SW480 (cell line): Measurements from ENCODE around the gene SEC14L1.
"Not testable (repeated sequence)": the region's sequence is repeated elsewhere in the genome, so short reads cannot be mapped to it uniquely, and the experiment has no call there.

Experiments
- DNase-seq: peaks from one replicate; pipeline ENCODE4 v3.0.0-alpha.2; 2016; ENCODE audit warnings: low spot score

Gene SEC14L1

DNA sequence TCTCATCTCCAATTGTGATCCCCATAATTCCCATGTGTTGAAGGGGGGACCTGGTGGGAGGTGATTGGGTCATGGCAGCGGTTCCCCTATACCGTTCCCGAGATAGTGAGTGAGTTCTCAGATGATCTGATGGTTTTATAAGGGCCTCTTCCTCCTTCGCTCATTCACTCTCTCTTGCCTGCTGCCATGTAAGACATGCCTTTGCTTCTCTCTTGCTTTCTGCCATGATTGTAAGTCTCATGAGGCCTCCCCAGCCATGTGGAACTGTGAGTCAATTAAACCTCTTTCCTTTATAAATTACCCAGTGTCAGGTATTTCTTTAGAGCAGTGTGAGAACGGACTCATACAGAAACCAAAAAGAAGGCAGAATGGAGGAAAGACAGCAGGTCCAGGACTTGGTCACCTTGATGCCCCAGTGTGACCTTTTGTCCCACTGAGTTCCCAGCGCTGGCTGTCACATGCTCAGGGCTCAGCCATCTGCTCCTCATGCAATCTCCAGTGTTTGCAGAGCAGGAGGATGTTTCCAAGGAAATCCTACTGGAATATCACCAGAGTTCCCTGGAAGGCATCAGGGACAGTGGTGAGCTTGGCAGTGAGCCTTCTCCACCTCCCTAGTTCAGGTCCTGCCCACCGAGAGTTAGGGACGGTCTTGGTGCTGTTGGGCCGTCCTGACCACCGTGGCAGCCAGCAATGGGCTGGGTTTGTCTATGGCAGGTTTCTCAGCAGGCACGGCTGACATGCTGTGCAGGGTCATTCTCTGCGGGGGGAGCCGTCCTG lies 96.7 kb downstream of the SEC14L1 start:
- DNase-seq, result no peak

DNA sequence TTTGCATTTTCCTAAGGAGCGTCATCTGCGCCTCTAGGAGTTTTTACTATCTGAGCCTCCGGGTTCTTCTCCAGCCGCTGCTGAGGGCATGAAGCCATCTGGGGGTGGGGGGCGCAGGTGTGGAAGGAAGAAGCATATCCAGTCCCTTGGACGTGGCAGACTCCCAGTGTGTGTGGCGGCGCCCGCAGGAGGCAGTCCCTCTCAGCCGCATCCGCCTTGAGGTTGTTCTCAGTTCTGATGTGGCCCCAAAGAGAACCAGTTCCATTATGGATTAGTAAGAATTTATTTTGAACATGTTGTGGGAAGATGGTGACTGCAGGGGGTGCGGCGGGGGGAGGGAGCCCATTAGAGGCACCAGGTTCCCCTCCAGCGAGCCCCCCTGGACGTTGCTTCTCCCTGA lies 100.2 kb downstream of the SEC14L1 start:
- no peak for DNase-seq

DNA sequence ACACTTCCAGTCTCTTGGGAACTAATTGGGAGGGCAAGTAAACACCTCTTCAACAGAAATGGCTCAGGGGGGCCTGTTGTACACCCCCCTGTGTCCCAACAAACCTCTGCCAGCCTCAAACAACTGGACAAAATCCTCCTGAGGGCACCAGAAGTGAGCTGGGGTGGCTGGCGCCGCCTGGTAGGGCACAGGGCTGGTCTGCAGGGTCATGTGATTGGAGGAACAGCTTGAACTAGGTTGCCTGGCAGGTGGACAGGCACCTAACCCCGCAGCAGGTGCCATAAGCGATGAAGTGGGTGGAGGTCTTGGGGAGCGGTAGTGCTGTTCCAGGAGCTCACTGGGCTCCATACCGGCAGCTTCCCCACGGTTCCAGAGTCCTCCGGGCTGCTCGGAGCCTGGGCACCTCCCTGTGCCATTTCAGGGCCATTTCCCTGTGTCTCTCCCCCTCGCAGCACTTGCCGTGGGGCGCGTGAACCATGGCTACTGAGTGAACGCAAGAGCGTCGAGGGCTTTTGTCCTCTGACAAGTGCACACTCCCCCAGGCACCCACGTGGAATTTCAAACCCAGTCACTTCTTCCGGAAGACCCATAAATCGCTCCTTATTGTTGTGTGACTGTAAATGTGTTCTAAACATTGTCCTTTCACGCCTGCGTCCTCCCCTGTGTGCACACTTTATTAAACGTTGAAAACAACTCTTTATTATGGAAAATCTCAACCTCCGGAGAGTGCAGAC lies 101.5 kb downstream of the SEC14L1 start:
- no peak for DNase-seq

- DNase-seq, result no peak
Measured at GRCh38 chr17:77245162-77245926, 104.6 kb downstream of the SEC14L1 start.

DNA sequence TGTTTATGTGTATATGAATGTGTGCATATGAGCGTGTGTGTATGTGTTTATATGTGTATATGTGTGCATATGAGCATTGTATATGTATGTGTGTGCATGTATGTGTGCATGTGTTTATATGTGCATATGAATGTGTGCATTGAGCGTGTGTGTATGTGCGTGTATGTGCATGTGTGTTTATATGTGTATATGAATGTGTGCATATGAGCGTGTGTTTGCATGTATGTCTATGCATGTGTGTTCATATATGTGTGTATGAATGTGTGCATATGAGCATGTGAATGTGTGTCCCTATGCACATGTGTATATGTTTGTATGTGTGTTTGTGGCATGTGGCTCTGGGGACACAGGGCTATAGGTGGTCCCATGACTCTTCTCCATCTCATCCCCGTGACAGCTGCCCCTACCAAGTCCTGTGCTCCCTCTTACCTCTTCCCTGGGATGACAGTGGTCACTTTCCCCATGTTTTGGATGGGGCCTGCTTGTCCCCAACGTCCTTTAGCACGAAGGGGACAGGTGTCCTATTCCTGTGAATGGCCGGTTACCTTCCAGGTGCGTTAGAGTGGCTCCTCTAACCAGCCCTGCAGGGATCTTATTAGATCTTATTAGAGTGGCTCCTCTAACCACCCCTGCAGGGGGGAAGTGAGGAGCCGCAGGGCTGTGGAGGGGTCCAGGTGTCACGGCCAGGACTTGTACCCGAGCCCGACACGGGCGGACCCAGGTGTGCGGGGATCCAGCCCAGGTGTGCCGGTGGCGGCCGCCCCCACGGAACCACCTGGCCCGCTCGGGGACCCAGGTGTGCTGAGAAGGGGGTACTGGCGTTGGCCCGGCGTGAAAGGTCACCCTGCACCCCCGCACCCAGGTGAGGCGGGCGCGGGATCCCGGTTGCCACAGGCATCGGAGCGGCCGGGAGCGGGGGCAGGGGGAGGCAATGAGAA lies 105.6 kb downstream of the SEC14L1 start:
- no peak for DNase-seq

DNA sequence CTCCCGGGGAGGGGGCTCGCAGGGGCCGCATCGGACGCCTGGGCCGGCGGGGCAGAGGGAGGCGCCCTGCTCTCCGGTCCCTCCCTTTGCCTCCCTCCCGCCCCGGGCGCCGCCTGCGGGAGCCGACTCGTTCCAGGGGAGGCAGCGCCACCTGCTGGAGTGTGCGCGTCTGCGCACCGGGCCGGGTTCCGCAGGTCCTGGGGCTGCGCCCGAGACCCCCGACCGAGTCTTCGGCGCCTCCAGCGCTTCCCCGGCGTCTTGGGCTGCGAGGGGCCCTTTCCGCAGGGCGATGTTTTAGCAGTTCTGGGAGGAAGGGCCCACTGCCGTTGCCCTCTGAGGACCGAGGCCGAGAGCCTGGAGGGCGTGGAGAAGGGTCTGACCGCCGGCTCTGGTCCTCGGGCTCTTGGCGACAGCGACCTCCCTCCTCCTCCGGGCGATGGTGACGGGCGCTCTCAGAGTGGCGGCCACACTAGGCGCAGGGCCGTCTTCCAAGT lies 106.3 kb downstream of the SEC14L1 start:
- peak; percentile 49 for DNase-seq

DNA sequence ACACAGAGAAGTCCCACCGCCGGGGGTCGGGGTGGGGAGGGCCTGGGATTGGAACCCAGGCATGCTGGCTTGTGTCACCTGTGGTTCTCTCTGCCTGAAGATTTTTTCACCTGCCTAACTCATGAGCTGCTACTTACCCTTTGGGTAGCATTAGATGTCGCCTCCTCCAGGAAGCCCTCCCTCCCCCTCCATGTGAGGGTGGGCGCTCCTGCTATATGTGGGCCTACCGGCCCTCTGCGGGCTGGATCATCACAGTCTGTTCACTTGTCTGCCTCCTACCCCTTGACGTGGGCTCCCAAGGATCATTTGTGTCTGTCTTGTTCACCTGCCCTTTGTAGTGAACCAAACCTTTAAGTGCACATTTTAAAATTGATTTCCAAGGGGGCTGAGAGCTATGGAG lies 106.8 kb downstream of the SEC14L1 start:
- no peak for DNase-seq

DNA sequence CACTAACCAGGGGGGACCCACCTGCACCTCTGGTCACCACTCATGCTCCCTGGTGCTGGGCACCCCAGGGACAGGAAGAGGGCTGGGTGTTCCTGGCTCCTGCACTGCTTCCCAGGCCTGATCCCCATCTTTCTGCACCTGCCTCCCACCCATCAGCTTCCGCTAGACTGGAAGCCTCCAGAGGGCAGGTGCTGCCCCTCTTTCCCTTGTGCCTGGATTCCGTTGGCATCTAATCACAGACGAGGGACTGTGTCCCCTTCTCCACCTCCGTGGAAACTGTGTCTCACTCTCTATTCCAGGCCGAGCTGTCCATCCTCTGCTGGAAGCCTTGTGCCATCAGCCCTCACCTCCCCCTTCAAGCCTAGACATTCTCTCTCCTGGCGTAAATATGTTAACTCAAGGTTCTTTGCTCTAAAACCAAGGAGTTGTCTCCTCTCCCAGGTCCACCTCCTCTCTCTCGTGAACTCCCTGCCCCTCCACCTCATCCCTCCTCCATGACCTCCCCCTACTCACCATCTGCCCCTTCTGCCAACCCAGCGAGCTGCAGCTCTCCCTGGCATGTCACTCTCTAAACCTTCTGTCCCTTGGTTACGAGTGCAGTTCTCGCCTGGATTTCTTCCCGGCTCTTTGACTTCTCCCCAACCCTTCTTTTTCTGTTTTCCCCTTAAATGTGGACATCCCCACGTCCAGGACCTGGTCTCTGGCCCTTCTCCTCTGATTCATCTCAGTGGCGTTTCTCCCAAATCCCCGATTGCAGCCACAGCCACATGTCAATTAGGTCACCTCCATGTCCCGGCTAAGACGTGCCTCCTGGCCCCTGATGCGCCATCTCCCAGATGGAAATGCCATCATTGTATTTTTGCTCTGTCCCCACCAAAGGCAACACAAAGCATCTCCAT lies 107.7 kb downstream of the SEC14L1 start:
- DNase-seq, result no peak

GRCh38 chr17:77251622-77252183 lies 110.9 kb downstream of the SEC14L1 start:
- DNase-seq, result no peak

DNA sequence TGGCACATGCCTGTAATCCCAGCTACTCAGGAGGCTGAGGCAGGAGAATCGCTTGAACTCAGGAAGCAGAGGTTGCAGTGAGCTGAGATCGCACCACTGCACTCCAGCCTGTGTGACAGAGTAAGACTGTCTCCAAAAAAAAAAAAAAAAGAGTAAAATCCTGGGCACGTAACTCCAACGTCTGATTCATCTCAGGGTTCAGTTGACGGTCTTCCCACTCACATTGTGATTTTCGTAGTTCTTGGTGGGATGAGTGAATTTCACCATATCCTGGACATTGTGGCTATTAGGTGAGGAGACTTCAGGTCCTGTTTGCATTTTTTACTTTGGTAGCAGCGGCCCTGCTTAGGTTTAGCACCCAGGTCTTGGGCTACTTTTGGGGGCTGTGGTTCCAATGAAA lies 111.5 kb downstream of the SEC14L1 start:
- not testable (repeated sequence) for DNase-seq

DNA sequence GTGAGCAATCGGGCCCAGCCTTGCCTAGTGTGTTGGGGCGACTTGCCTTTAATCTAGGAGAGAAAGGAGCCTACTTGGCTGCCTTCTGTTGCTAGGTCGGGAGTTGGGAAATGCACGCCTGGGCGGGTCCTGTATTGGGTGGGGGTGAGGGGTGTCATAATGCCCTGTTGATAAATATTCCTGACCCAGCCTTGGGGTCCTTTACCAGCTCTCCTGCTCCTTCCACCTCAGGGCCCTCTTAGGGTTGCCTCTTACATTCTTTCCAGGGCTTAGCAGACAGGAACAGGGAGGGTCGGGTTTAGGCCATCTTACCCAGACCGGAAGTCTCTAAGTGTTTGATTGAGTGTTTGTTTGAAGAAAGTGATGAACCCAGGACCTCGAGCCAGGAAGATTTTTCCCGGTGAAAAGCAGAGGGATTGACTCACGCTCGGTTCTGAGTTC lies 112.9 kb downstream of the SEC14L1 start:
- DNase-seq, result no peak

- DNase-seq, result peak; percentile 98
Measured at GRCh38 chr17:77254951-77255825, 114.4 kb downstream of the SEC14L1 start.

GRCh38 chr17:77255970-77256369 lies 115.2 kb downstream of the SEC14L1 start:
- DNase-seq, result not testable (repeated sequence)

DNA sequence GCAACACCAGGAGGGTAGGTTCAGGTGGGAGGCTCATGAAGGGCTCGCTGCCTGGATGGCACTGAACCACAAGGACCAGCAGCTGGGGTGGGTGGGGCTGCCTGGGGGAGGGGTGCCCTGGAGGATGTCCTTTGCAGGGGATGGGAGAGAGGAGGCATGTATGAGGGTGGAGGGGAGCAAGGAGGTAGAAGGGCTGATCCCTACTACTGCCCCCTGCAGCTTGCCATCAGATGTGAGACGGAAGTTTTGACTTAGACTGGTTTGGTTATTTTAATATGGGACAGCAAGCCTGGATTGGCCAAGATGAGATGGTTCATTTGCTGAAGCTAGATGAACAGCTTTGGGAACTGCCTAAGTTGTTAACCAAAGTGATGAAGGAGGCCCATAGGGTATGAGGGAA lies 115.9 kb downstream of the SEC14L1 start:
- DNase-seq, result no peak

- DNase-seq, result no peak
Measured at GRCh38 chr17:77257169-77257568, 116.4 kb downstream of the SEC14L1 start.

DNA sequence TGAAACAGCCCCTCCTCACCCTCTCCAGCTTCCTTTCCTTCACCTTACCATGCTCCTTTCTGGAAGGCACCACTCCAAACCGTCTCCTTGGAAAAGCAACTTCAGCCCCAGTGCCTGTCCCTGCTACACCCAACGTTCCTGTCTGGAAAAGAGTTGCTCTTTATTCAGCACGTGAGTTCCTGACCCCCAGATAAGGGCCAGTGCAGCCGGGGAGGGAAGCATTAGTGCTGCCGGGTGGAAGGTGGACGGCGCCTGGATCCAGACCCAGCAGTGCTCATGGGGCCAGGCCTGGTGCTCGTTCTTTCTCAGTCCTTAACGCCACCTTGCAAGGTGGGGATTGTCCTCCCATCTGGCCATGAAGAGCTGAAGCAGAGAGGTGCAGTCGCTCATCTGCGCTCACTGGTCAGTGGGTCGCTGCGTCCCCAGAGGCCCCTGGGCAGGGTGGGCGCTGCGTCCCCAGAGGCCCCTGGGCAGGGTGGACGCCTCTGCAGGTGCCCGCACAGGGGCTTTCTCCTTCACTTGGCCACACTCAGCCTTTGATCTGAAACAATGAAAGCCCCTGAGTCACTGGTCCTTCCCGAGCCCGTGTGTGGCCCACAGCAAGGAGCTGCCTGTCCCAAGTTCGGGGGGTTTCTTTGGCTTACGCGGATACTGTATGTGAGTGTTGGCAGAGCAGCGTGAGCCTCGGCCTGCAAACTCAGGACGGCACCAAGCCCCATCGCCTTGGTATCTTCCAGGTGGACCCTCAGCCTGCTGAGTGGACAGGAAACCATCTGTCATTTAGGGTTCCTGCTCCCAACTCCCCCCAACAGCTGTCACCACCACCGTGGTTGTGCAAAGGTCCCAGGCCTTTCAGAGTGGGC lies 117.1 kb downstream of the SEC14L1 start:
- DNase-seq, result no peak

DNA sequence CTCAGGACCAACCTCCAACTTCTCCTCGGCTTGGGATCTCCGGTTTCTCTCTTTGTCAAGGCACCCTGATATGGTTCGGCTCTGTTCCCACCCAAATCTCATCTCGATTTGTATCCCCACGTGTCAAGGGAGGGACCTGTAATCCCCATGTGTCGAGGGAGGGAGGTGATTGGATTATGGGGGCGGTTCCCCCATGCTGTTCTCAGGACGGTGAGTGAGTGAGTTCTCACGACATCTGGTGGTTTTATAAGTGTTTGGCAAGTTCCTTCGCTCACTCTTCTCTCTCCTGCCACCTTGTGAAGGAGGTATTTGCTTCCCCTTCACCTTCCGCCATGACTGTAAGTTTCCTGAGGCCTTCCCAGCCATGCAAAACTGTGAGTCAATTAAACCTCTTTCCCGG lies 117.9 kb downstream of the SEC14L1 start:
- DNase-seq, result no peak

GRCh38 chr17:77264617-77265230 lies 124.0 kb downstream of the SEC14L1 start:
- DNase-seq, result no peak
